ENCODE data around the gene TAC4. TPM values are rescaled to one million over a fixed set of nuclear protein-coding genes. Genes with fewer than 3 reads are reported as not detected.

TAC4 gene, protein sequence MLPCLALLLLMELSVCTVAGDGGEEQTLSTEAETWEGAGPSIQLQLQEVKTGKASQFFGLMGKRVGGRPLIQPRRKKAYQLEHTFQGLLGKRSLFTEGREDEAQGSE
- not detected in 2 replicates for total RNA-seq (2011; cell fraction: chromatin; rRNA removed; ENCODE audit: low replicate concordance)
- total RNA-seq (2011; cell fraction: nucleolus; rRNA removed) = not detected in 2 replicates
- total RNA-seq (2011; cell fraction: nucleoplasm; rRNA removed) = not detected in 2 replicates
- total RNA-seq (2014; rRNA removed) (not detected in 2 replicates), total RNA-seq (2014; rRNA removed; fragmentation: Illumina TruSeq; extraction: Trizol) (not detected in 2 replicates), total RNA-seq (2015; rRNA removed; fragmentation: Illumina TruSeq; extraction: Trizol) (not detected in 2 replicates), total RNA-seq (2021) (not detected in 2 replicates), polyA plus RNA-seq (2011; rRNA removed) (not detected in 2 replicates), polyA plus RNA-seq (2014; fragmentation: Illumina TruSeq; extraction: Trizol) (not detected in 2 replicates), polyA plus RNA-seq (2014; fragmentation: Nextera tagmentation; extraction: Ambion mirVana) (under 1 TPM in 1 of 2 experiments, not detected in 1; 0.17 TPM), polyA plus RNA-seq (2014; rRNA removed) (not detected in 2 replicates), polyA minus RNA-seq (2011; rRNA and poly(A)+ RNA removed) (not detected in 2 replicates), Bru-seq, nascent RNA (not detected), BruChase-seq, experiment 1, labeled RNA remaining after a 2-hour chase (not detected), BruChase-seq, experiment 2, labeled RNA remaining after a 6-hour chase (not detected)
- not detected in 2 replicates for polyA plus RNA-seq (2011; cell fraction: cytosol; rRNA removed)
- not detected in 2 replicates for polyA plus RNA-seq (2011; cell fraction: nucleus; rRNA removed)
- polyA plus RNA-seq (2012) = not detected in 2 replicates
- not detected in 2 replicates for polyA minus RNA-seq (2011; cell fraction: cytosol; rRNA and poly(A)+ RNA removed)
- not detected in 2 replicates for polyA minus RNA-seq (2011; cell fraction: nucleus; rRNA and poly(A)+ RNA removed)
- long read RNA-seq, experiment 1, partial matches to known transcripts = 0 of 1 reads
- long read RNA-seq, experiment 1, other reads (novel, unspliced or antisense) = 1 of 1 reads
- long read RNA-seq, experiment 2 = 0 reads
- long read RNA-seq, experiment 3 = 0 reads

DNA sequence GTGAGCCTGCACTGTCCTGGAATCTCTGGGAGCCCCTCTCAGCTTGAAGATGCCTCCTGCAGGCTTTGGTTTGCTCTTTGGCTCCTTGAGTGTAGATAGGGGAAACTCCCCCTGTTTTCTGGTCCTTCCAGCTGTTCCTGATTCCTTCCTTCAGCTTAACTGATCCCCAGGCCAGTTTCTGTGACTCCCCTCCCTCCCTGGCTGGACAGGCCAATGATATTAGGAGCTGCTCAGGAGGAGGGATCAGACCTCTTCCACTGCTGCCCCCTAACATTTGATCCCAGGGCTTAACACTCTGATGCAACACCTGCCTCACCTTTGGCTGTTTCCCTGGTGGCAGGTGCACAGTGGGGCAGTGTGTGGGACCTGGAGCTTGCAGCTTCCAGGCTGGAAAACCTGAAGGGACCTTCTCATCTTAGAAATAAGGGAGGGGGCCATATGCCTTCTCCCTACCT, at the start of gene TAC4:
TSS of gene TAC4 (minus strand) at position 51 of the 455 bp plus-strand sequence. CDS start 52 bp downstream, outside the sequence.
- Histone ChIP-seq H2AFZ (ENCODE audit: low read depth, low read length) (no peak within 1 kb of the TSS), H3K9me1 (ENCODE audit: control insufficient read depth, insufficient read depth, low read length) (no peaks in the 10 kb centered on the region), H3K4me1 (replicated peaks in 1 of 2; ENCODE audit: control insufficient read depth in 2 of 2, insufficient read depth in 2 of 2, low read length in 2 of 2) (peaks cover 5 to 15% of the 10 kb centered on the region in 2 experiments; a peak in 3 of 5 replicates), H3K9me3 (replicated peaks; ENCODE audit: control insufficient read depth, insufficient read depth, low read depth, low read length) (no peaks in the 10 kb centered on the region), H3K4me2 (ENCODE audit: insufficient read depth, low read length) (no peak within 1 kb of the TSS), H3K36me3 (ENCODE audit: control insufficient read depth, insufficient read depth, low read length) (no peaks in the 10 kb centered on the region), H4K20me1 (replicated peaks; ENCODE audit: control insufficient read depth, insufficient read depth, low read length) (0 out of 2 replicates have a peak, but pooled peaks cover 9% of the 10 kb centered on the region), H3K79me2 (ENCODE audit: control insufficient read depth, insufficient read depth, low read length) (no peaks in the 10 kb centered on the region), H3K4me3 (no peak within 1 kb of the TSS), H3K27ac (ENCODE audit: extremely low read depth, low read depth, low read length) (no peak within 1 kb of the TSS), H3K27me3 (ENCODE audit: control insufficient read depth in 2 of 2, insufficient read depth in 2 of 2, low read length in 2 of 2) (peaks cover 2 to 16% of the 10 kb centered on the region in 2 experiments; a peak in 4 of 5 replicates), H3K9ac (ENCODE audit: insufficient read depth in 1 of 2, low read depth in 2 of 2, low read length in 2 of 2) (peak within 1 kb of the TSS in 1 of 2 experiments; percentile 56; a peak in 2 of 4 replicates)
- peak in 1 of 4 experiments; percentile 22 for DNase-seq (ENCODE audit: extremely low read depth in 1 of 4, low spot score in 3 of 4)
- no peak for TF ChIP-seq ZBTB17 (CRISPR knock-in tag; IDR thresholded peaks at IDR 0.05)
- TF ChIP-seq STAT5A (IDR thresholded peaks at IDR 0.05; ENCODE audit: borderline replicate concordance, low read length) = no peak
- TF ChIP-seq SAP30 (IDR thresholded peaks at IDR 0.05; ENCODE audit: borderline replicate concordance, insufficient read depth, low read depth, low read length, poor library complexity, severe bottlenecking) = no peak
- TF ChIP-seq, protein P1, sequence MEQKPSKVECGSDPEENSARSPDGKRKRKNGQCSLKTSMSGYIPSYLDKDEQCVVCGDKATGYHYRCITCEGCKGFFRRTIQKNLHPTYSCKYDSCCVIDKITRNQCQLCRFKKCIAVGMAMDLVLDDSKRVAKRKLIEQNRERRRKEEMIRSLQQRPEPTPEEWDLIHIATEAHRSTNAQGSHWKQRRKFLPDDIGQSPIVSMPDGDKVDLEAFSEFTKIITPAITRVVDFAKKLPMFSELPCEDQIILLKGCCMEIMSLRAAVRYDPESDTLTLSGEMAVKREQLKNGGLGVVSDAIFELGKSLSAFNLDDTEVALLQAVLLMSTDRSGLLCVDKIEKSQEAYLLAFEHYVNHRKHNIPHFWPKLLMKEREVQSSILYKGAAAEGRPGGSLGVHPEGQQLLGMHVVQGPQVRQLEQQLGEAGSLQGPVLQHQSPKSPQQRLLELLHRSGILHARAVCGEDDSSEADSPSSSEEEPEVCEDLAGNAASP (IDR thresholded peaks at IDR 0.05) = no peak
- TF ChIP-seq, protein P2, sequence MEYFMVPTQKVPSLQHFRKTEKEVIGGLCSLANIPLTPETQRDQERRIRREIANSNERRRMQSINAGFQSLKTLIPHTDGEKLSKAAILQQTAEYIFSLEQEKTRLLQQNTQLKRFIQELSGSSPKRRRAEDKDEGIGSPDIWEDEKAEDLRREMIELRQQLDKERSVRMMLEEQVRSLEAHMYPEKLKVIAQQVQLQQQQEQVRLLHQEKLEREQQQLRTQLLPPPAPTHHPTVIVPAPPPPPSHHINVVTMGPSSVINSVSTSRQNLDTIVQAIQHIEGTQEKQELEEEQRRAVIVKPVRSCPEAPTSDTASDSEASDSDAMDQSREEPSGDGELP (CRISPR knock-in tag; IDR thresholded peaks at IDR 0.05; ENCODE audit: borderline replicate concordance) = peak; percentile 63; the same call in 1 of the 2 replicates
- no peak for TF ChIP-seq ZNF347 (CRISPR knock-in tag; IDR thresholded peaks at IDR 0.05; ENCODE audit: low read depth)
- no peak for TF ChIP-seq MEF2A (IDR thresholded peaks at IDR 0.05; ENCODE audit: control insufficient read depth, low read depth, low read length)
- TF ChIP-seq C11orf30 (IDR thresholded peaks at IDR 0.05; ENCODE audit: low read depth) = no peak
- TF ChIP-seq RCOR1 (IDR thresholded peaks at IDR 0.05; ENCODE audit: borderline replicate concordance in 1 of 2, low read depth in 2 of 2, low read length in 2 of 2) = peak in 1 of 2 experiments; percentile 38; a peak in 1 of 4 replicates
- intact Hi-C loops (cut with micrococcal nuclease) (no loop called here), in situ Hi-C loops (cut with MboI) (loop anchor here (5.0 kb wide), 2 partner anchors 141 to 276 kb away; partner anchors contain the start of gene SLC35B1)
- ChIA-PET CTCF (ENCODE audit: low intra/inter-chr PET ratio) (no interaction called here), POLR2A (interaction anchor here (0.6 to 1.9 kb wide), 5 partner anchors 15 to 729 kb away, joined by 3 to 7 read pairs (median 3); partner anchors contain the start of genes DLX3 and SLC35B1)
- no TSS peak for BruUV-seq (replicated peaks)
- ATAC-seq = peak; percentile 9; the same call in 2 of the 3 replicates
- no peak for FAIRE-seq

Data from K562 (cell line).